Measurements from ENCODE around the gene VPS26C. TPM values are rescaled to one million over a fixed set of nuclear protein-coding genes. Genes with fewer than 3 reads are reported as not detected.

VPS26C gene
- total and polyA plus RNA-seq, 5 donors from 2014 or later: 49.4 to 104 (median 91.9) TPM

Other genes starting within 250 kb of the VPS26C start
- gene PIGP, start 194.3 kb downstream of the VPS26C start, total RNA-seq: 11.3 TPM
- 10 to 100 TPM; 19.9 to 35.3 (median 29.1) TPM for gene PIGP, start 194.3 kb downstream of the VPS26C start, polyA plus RNA-seq
- gene TTC3, start 194.1 kb downstream of the VPS26C start, total RNA-seq: 91.0 TPM
- 10 to 100 TPM; 34.3 to 63.7 (median 54.8) TPM for gene TTC3, start 194.1 kb downstream of the VPS26C start, polyA plus RNA-seq
- 143 TPM for gene DYRK1A, start 99.4 kb upstream of the VPS26C start, total RNA-seq
- gene DYRK1A, start 99.4 kb upstream of the VPS26C start, polyA plus RNA-seq: 1 to 10 TPM; 2.6 to 6.6 (median 5.6) TPM

All from CD4-positive, CD25-positive, alpha-beta regulatory T cell (primary cell).